HL-60 (cell line): ENCODE measurements around the gene C16orf95.

Experiments
- DNase-seq, 2 experiments: peaks; one replicate each; pipeline ENCODE4 v3.0.0-alpha.2; 2010 to 2020; ENCODE audit warnings: low read depth in 1 of 2, low spot score in 1 of 2
- H3K27ac ChIP-seq: fragments of 250-450 bp; sonication (Bioruptor Pico); replicated peaks from 2 replicates; pipeline ENCODE4 v1.5.1; 2020; ENCODE audit warnings: mild to moderate bottlenecking, moderate library complexity
- H3K27me3 ChIP-seq: fragments of 250-450 bp; sonication (Bioruptor Pico); 2 replicates; pipeline ENCODE4 v1.5.1; 2021; ENCODE audit warnings: mild to moderate bottlenecking, moderate library complexity; ENCODE audit not compliant: insufficient read depth, poor library complexity, severe bottlenecking
- H3K4me3 ChIP-seq: replicated peaks from 2 replicates; pipeline ENCODE4 v1.5.1; 2011; ENCODE audit warnings: mild to moderate bottlenecking, control low read depth, low read length; ENCODE audit not compliant: insufficient read depth
- CTCF ChIP-seq: IDR thresholded peaks from one replicate; pipeline ENCODE4 v1.5.1; 2011; ENCODE audit warnings: low read length, control low read depth, inconsistent platforms; ENCODE audit not compliant: insufficient read depth
- GABPA ChIP-seq: IDR thresholded peaks from 2 replicates; pipeline ENCODE4 v1.6.1; 2012; ENCODE audit warnings: low read depth
- POLR2AphosphoS5 ChIP-seq: IDR thresholded peaks from 2 replicates; pipeline ENCODE4 v1.6.1; 2012; ENCODE audit warnings: low read depth
- SPI1 ChIP-seq: IDR thresholded peaks from 2 replicates; pipeline ENCODE4 v1.6.1; 2012; ENCODE audit warnings: low read depth, mild to moderate bottlenecking, borderline replicate concordance
- TF ChIP-seq, protein P1 (sequence below): IDR thresholded peaks from 2 replicates; pipeline ENCODE4 v1.6.1; 2012; ENCODE audit warnings: low read depth; ENCODE audit not compliant: insufficient replicate concordance

C16orf95 gene

GRCh38 chr16:87351320-87351698, 34.1 kb upstream of the C16orf95 start:
- TF ChIP-seq CTCF (no peak), POLR2AphosphoS5 (no peak), SPI1 (no peak), GABPA (no peak)
- TF ChIP-seq, protein P1, sequence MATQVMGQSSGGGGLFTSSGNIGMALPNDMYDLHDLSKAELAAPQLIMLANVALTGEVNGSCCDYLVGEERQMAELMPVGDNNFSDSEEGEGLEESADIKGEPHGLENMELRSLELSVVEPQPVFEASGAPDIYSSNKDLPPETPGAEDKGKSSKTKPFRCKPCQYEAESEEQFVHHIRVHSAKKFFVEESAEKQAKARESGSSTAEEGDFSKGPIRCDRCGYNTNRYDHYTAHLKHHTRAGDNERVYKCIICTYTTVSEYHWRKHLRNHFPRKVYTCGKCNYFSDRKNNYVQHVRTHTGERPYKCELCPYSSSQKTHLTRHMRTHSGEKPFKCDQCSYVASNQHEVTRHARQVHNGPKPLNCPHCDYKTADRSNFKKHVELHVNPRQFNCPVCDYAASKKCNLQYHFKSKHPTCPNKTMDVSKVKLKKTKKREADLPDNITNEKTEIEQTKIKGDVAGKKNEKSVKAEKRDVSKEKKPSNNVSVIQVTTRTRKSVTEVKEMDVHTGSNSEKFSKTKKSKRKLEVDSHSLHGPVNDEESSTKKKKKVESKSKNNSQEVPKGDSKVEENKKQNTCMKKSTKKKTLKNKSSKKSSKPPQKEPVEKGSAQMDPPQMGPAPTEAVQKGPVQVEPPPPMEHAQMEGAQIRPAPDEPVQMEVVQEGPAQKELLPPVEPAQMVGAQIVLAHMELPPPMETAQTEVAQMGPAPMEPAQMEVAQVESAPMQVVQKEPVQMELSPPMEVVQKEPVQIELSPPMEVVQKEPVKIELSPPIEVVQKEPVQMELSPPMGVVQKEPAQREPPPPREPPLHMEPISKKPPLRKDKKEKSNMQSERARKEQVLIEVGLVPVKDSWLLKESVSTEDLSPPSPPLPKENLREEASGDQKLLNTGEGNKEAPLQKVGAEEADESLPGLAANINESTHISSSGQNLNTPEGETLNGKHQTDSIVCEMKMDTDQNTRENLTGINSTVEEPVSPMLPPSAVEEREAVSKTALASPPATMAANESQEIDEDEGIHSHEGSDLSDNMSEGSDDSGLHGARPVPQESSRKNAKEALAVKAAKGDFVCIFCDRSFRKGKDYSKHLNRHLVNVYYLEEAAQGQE = no peak
- DNase-seq = no peak

DNA sequence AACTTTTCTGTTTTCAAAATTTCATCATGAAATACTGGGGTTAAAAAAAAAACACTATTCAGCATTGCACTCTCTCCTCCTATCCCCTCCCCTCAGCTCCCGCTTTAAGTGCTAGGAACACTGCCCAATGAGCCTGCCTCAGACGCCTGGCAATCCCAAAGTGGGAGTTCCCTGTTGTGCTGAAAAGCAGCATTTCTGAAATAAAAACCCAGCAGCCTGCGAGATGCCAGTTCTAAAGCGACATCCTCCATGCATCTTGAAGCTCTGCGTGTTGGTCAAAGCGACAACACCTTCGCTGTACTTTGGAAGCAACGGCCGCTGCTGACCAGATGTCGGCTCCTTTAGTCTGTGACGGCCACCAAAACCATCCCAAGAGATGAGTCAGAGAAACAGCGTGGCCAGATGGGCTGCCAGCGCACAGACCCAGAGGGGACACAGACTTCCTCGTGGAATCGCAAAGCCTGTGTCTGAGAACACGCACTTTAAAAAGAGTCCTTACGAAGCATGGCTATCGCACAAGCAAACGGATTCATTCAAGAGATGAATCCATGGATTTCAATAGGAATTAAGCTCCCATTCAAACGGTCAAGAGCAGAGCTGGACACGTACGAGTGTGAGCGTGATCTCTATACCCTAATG, 33.6 kb upstream of the C16orf95 start:
- TF ChIP-seq, protein P1 = no peak
- TF ChIP-seq POLR2AphosphoS5 = no peak
- no peak for TF ChIP-seq CTCF
- no peak for TF ChIP-seq SPI1
- no peak for TF ChIP-seq GABPA
- H3K4me3 ChIP-seq = no peak overlapping the region
- DNase-seq = no peak
- H3K27ac ChIP-seq = no peak overlapping the region
- no peaks in the 10 kb centered on the region for H3K27me3 ChIP-seq

More at GRCh38 chr16:87351320-87351698, 34.1 kb upstream of the C16orf95 start:
- Histone ChIP-seq H3K27me3 (no peaks in the 10 kb centered on the region), H3K27ac (no peak overlapping the region), H3K4me3 (no peak overlapping the region)

GRCh38 chr16:87350031-87350430, 32.8 kb upstream of the C16orf95 start:
- H3K27me3 ChIP-seq = no peaks in the 10 kb centered on the region
- TF ChIP-seq POLR2AphosphoS5 = no peak
- TF ChIP-seq, protein P1 = no peak
- no peak for TF ChIP-seq SPI1
- TF ChIP-seq GABPA = no peak
- no peak for TF ChIP-seq CTCF
- no peak for DNase-seq
- H3K27ac ChIP-seq = no peak overlapping the region
- no peak overlapping the region for H3K4me3 ChIP-seq
